Measurements from ENCODE around the gene NETO1.

DNA sequence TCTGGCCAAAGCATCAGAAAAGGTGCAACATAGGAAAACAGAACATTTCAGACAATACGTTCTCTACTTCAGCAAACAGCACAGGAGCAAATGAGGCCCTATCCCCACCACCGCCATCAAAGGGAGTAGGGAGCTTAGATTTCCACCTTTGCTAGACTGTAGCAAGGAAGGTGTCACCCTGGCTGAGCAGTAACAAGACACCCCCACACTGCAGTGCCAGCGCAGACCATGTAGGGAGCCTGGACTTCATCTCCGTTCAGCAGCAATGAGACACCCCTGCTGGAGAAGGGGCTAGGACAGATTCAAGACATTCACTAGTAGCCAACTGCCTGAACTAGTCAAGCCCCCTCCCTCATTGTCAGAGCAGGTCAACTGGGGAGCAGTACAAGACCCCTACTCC is 163.6 kb downstream of the NETO1 start:
- TF ChIP-seq GATA3 (IDR thresholded peaks at IDR 0.05; ENCODE audit: low read depth, low read length) (no peak), GATA2 (IDR thresholded peaks at IDR 0.05; ENCODE audit: low read depth, low read length) (no peak)

Measured in SH-SY5Y (cell line).